Adrenal gland (tissue), 5 donors: ENCODE results near the gene CZIB.

Experiments used
- CTCF ChIP-seq, 6 experiments: fragments of 450-650 bp in 4 of 6; fragments of 200-600 bp in 2 of 6; sonication (generic) in 1 of 6; IDR thresholded peaks; 1 replicate in 5 of 6; 2 replicates in 1 of 6; pipeline versions ENCODE4 v1.5.1 to v1.8.0; 2016 to 2021; ENCODE audit warnings: antibody characterized with exemption in 6 of 6, mild to moderate bottlenecking in 2 of 6, moderate library complexity in 1 of 6
- POLR2A ChIP-seq, 2 donors: fragments of 450-650 bp; IDR thresholded peaks; one replicate each; pipeline ENCODE4 v1.6.1; 2017; ENCODE audit warnings: antibody characterized with exemption in 2 of 2, mild to moderate bottlenecking in 2 of 2, moderate library complexity in 1 of 2
- donor health status: DM: no; HTN: no; CAD: no.

- TF ChIP-seq CTCF (IDR thresholded peaks at IDR 0.05), result no peak
- no peak for TF ChIP-seq POLR2A (IDR thresholded peaks at IDR 0.05)
These were observed 17.0 kb downstream of the CZIB start for GRCh38 chr1:53203466-53203865.
